ENCODE data around the gene LRP11.

DNA sequence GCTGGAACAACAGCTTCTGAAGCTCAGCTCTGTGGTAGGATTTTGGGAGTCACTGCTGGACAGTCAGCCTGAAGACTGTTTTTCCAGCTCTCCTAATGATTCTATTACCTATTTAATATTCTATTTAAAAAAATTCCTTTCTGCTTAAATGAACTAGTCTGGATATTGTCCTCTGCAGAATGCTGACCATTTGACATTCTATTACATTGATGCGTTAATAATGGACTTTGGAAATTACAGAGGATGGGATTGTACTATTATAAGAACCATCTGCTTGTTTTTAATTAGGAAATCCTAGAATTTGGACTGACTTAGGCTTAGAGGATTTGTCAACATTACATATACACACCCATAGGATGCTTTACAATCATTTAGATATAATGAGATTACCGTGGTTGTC, 19.7 kb downstream of the LRP11 start:
- TF ChIP-seq EZH2phosphoT487 (IDR thresholded peaks at IDR 0.05) (no peak), CTCF (IDR thresholded peaks at IDR 0.05) (no peak), EZH2 (IDR thresholded peaks at IDR 0.05) (no peak)

Measured in neural progenitor cell (in vitro differentiated cells).